ENCODE results near the gene ADAM21. TPM values are rescaled to one million over a fixed set of nuclear protein-coding genes. Genes with fewer than 3 reads are reported as not detected.
"Not testable (repeated sequence)": the region's sequence is repeated elsewhere in the genome, so short reads cannot be mapped to it uniquely, and the experiment has no call there.

ADAM21 gene
- total RNA-seq, 1 experiment from 2014 or later = 1.3 TPM

DNA sequence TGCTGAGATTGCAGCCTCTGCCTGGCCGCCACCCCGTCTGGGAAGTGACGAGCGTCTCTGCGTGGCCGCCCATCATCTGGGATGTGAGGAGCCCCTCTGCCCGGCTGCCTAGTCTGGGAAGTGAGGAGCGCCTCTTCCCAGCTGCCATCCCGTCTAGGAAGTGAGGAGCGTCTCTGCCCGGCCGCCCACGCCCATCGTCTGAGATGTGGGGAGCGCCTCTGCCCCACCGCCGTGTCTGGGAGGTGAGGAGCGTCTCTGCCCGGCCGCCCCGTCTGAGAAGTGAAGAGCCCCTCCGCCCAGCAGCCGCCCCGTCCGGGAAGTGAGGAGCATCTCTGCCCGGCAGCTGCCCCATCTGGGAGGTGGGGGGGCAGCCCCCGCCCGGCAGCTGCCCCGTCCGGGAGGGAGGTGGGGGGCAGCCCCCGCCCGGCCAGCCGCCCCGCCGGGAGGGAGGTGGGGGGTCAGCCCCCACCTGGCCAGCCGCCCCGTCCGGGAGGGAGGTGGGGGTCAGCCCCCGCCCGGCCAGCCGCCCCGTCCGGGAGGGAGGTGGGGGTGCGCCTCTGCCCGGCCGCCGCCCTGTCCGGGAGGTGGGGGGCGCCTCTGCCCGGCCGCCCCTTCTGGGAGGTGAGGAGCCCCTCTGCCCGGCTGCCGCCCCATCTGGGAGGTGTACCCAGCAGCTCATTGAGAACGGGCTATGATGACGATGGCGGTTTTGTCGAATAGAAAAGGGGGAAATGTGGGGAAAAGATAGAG lies 25.6 kb downstream of the ADAM21 start:
- not testable (repeated sequence) for DNase-seq (ENCODE audit: low read depth)

DNA sequence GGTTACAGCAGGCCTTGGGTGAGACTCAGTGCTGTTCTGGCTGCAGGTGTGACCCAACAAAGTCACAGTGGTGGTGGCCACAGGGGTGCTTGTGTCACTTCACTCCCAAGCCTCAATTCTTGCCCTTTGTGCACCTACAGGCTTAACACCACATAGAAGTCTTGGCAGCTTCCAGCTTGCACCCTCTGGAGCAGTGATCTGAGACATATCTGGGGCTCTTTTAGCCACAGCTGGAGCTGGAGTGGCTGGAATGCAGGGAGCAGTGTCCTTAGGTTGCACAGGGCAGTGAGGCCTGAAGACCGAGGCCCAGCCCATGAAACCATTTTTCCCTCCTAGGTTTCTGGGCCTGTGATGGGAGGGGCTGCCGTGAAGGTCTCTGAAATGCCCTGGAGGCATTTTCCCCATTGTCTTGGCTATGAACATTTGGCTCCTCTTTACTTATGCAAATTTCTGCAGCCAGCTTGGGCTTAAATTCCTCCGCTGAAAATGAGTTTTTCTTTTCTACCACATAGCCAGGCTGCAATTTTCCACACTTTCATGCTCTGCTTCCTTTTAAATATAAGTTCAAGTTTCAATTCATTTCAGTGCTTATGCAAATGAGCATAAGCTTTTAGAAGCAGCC lies 37.7 kb downstream of the ADAM21 start:
- no peak for DNase-seq (ENCODE audit: low read depth)

DNA sequence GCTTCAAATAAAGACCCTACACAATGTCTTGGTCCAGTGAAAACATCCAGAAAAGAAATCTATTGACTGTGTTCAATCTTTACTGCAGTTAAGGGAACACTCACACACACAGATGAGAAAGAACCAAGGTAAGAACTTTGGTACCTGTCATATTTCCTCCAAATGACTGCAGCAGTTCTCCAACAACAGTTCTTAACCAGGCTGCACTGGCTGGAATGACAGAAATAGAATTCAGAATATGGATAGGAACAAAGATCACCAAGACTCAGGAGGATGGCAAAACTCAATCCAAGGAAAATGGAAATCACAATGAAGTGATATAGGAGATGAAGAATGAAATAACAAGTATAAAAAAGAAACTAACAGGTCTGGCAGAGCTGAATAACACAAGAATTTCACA lies 46.2 kb downstream of the ADAM21 start:
- DNase-seq (ENCODE audit: low read depth) = no peak

Small RNA genes within 50 kb of the gene (small RNA-seq; reads per million reads assigned to genes)
- not detected for gene RNU6-659P

Other genes with a start within 250 kb of the ADAM21 start
- gene COX16, start 92.5 kb upstream of the ADAM21 start, total RNA-seq (2014; rRNA removed; shearing (Covaris generic)) = 59.2 and 59.3 TPM in 2 replicates
- 28.4 and 33.3 TPM in 2 replicates for gene SYNJ2BP, start 35.1 kb upstream of the ADAM21 start, total RNA-seq (2014; rRNA removed; shearing (Covaris generic))
- gene ADAM20, start 82.8 kb downstream of the ADAM21 start, total RNA-seq (2014; rRNA removed; shearing (Covaris generic)) = 0.03 and 0.13 TPM in 2 replicates
- gene MED6, start 148.5 kb downstream of the ADAM21 start, total RNA-seq (2014; rRNA removed; shearing (Covaris generic)) = 36.9 and 58.0 TPM in 2 replicates
- 0.80 and 0.87 TPM in 2 replicates for gene TTC9, start 189.7 kb downstream of the ADAM21 start, total RNA-seq (2014; rRNA removed; shearing (Covaris generic))